Measurements from ENCODE around the gene SYNE3.
"Not testable (repeated sequence)": the region's sequence is repeated elsewhere in the genome, so short reads cannot be mapped to it uniquely, and the experiment has no call there.

Gene SYNE3

GRCh38 chr14:95523815-95524448 is 7.5 kb upstream of the SYNE3 start:
- ATAC-seq = no peak

DNA sequence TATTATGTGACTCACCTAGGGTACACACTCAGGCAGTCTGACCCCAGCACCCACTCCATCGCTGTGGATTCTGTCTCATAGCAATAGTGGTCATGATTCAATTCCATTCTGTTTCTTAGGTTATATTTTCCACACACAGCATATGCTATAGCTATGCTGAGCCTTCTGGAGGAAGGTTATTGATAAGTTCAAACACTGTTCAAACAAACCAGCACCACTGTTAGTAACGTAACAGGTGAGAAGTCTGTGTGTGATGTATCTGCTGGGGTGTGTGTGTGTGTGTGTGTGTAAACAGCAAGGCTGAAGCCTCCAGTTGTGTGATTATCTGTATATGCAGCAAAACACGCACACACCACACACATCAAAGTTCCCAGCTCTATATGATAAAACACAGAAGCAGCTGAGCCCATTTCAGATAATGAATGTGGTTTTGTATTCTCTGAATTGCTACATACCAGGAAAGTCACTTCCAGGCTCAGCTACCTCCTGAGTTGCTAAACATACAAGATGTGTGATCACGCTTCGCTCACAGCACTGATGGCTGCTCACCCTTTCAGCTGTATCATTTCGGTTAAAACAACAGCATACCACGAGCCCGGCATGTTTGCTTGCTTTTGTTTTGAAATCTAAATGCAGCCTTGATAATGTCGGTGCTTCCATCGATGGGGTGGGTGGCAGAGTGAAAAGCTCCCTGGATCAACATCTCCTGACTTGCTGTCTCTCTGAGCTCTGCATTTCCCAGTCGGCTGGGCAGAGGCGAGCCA is 6.8 kb upstream of the SYNE3 start:
- ATAC-seq = peak; percentile 75 to 76

- ATAC-seq = no peak
Observed at GRCh38 chr14:95522556-95522955, 6.1 kb upstream of the SYNE3 start.

DNA sequence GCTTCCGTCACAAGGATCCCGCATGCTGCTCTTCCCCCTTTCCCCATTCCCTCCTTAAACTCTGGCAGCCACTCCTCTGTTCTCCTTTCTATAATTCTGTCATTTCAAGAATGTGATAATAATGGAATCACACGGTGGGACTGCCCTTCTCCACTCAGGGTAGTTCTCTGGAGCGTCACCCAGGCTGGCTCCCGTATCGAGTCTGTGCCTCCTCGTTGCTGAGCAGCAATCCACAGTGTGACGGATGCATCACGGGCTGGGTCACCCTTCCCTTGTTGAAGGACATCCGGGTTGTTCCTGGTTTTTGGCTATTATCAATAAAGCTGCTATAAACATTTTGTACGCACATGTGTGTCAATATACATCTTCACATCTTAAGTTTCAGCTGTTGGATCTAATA is 5.7 kb upstream of the SYNE3 start:
- ATAC-seq = no peak

GRCh38 chr14:95521001-95521400 is 4.6 kb upstream of the SYNE3 start:
- ATAC-seq = no peak

GRCh38 chr14:95520346-95520745 is 3.9 kb upstream of the SYNE3 start:
- ATAC-seq = no peak

- peak; percentile 7 to 8 for ATAC-seq
Observed at GRCh38 chr14:95519699-95520098, 3.2 kb upstream of the SYNE3 start.

- ATAC-seq = no peak
Observed at GRCh38 chr14:95518045-95518751, 1.7 kb upstream of the SYNE3 start.

DNA sequence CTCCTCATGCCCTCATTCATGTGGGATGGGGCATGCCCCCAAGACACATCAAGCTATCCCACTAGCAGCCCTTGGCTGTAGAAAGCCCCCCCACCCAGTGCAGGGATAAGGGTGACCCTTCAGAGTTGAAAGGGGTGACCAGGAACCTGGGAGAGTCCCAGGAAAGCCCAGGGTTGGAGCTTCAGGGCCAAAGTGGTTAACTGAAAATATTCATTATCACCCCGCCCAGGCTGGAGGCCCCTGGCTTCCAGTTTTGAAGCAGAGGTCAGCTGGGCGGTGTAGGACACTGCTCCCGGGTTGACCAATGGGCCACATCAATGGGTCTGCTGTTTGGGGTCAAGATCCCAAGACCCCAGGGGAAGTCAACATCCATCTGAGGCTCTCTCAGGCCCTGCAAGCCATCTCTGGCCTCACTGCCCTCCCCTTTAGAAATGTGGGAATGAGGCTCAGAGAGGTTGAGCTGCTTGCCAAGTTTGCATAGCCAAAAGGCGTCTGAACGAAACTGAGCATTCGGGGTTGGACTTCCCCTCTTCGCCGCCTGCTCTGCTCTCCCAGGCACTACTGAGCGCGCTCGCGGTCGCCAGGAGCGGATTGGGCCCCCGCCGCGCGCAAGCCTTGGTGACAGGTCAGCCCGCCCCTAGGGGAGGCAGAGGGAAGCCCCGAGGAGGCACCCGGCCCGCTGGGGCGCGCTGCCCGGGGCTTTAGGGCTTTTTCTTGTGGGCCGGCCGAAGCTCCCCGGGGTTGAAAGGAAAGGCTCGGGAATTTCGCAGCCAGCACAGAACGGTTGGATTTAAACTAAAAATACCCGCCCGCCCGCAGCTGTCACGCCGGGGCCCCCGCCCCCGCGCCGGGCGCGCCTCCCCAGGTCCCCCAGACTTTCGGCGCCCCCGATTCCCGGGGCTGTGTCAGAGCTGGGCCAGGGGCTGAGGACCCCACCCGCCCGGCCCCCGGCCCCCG is 576 bp downstream of the SYNE3 start:
- ATAC-seq = peak; percentile 89

- no peak for ATAC-seq
Observed at GRCh38 chr14:95515080-95515489, 1.4 kb downstream of the SYNE3 start.

- no peak for ATAC-seq
Observed at GRCh38 chr14:95514131-95515079, 2.0 kb downstream of the SYNE3 start.

- no peak for ATAC-seq
Observed at GRCh38 chr14:95513291-95513690, 3.2 kb downstream of the SYNE3 start.

DNA sequence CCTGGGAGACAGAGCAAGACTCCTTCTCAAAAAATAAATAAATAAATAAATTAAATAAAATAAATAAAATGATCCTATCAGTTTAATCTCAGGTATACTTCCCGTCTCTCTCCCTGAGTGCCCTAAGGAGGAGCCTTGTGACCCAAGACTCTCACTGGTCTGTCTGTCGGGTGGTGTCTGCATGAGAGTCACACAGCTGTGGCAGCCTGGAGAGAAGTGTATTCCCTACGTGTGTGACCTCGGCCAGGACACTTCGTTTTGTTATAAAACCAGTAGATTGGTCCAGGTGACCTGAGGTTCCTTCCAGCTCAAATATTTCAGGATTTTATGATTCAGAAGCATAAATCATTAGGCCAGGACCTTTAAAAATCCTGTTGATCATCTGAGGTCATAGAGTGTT is 4.8 kb downstream of the SYNE3 start:
- ATAC-seq = no peak

GRCh38 chr14:95510804-95511203 is 5.6 kb downstream of the SYNE3 start:
- no peak for ATAC-seq

DNA sequence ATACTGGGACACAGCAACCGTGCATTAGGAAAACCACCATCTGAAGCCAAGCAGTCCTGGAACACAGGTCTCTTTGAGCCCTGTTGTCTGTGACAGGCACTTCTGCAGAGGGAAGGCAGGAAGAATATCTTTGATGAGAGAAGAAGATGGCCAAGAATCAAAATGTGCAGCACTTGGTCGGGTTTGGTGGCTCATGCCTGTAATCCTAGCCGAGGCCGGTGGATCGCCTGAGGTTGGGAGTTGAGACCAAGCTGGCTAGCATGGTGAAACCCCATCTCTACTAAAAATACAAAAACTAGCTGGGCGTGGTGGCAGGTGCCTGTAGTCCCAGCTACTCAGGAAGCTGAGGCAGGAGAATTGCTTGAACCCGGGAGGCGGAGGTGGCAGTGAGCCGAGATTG is 6.1 kb downstream of the SYNE3 start:
- not testable (repeated sequence) for ATAC-seq

- no peak for ATAC-seq
Observed at GRCh38 chr14:95509495-95509894, 7.0 kb downstream of the SYNE3 start.

DNA sequence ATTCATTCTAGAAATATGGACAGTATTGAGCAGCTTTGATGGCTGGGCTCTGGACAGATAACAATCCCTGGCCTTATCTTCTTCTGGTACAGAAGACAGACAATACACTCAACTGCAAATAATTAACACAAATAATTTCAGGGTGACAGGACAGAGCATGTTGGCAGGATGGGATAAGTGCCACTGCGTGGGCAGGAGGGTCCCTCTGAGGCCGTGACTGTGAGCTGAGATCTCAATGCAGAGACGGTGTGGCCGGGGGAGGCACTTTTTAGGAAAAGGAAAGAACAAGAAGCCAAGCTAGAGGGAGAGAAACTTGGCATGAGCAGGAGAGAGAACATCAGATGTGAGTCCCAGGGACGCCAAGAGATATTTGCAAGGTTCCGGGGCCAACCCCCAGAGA is 8.1 kb downstream of the SYNE3 start:
- no peak for ATAC-seq

- no peak for ATAC-seq
Observed at GRCh38 chr14:95507701-95508103, 8.7 kb downstream of the SYNE3 start.

- ATAC-seq = no peak
Observed at GRCh38 chr14:95507174-95507573, 9.3 kb downstream of the SYNE3 start.

DNA sequence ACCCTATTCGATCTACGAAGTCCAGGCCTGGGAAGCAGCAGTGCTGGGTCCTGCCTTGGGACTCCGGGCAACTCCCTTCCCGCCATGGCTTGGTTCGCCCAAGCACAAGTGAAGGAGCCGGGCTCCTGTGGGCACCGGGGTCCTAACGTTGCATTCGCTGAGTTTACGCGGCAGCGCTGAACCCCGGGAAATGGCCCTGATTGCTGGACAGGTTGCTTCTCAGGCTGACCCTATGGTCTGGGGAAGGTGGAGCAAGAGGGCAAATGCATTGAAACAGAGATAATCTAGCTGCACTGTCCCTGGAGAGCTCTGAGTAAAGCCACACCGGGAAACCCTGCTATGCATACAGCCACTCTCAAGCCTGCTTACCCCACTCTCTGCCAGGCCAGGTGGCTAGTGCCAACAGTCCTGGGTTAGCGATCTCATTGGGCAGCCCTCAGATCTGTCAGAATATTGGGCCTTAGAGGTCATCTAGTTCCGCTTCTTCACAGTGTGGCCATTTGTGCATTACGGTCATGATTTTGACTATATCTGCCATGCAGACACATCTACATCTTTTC is 11.3 kb downstream of the SYNE3 start:
- no peak for ATAC-seq

Data from activated CD4-positive, CD25-positive, alpha-beta regulatory T cell treated with anti-CD3 and anti-CD28 coated beads, Interleukin-2, amount 50 U/mL, for 24 hours (primary cell).